HG03039 (cell line): ENCODE data around the gene OTOP2.

Source experiments
- ATAC-seq: cut with Tn5 transposase; IDR thresholded peaks from one replicate; pipeline ENCODE4 v1.9.1; 2021; ENCODE audit warnings: mild to moderate bottlenecking, moderate library complexity; ENCODE audit not compliant: unreplicated experiment

The OTOP2 gene

DNA sequence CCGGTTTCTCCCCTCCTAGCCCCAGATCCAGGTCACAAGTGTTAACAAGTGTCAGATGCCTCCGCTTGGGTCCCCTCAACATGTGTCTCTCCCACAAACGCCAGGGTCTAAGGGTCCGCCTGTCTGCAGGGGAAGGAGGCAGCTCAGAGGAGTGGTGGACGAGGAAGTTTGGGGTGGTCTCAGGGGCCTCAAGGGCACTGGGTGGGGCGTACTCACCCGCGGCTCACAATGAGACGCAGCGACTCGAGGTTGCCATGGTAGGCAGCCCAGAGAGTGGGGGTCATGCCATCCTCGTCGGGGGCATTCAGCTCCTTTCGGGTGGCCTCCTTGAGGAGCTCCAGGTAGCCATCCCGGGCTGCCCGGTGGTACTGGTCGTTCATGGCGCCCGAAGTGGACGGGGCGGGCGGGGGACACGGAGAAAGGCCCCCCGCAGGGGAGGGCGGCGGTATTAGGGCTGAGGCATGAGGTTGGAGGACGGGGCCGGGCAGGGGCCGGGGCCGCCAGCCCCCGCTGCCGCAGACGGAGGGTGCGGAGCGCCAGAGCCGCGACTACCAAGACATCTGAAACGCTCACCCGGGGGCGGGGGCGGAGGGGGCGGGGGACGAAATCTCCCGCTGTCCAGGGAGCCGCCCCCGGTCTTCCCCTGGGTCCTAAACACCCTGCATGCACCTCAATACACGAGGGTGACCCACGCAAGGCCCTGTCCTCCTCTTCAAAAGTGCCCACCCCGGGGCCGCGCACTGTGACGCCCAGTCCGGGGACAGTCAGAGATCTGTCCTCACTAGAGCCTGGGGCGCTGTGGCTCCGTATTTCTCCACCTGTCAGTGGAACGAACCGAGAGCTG is 1.2 kb upstream of the OTOP2 start, which contains the start of gene USH1G:
Gene USH1G (minus strand): TSS at position 562 of the 844 bp plus-strand sequence. CDS start 182 bp downstream, at position 380.
- ATAC-seq: no peak

DNA sequence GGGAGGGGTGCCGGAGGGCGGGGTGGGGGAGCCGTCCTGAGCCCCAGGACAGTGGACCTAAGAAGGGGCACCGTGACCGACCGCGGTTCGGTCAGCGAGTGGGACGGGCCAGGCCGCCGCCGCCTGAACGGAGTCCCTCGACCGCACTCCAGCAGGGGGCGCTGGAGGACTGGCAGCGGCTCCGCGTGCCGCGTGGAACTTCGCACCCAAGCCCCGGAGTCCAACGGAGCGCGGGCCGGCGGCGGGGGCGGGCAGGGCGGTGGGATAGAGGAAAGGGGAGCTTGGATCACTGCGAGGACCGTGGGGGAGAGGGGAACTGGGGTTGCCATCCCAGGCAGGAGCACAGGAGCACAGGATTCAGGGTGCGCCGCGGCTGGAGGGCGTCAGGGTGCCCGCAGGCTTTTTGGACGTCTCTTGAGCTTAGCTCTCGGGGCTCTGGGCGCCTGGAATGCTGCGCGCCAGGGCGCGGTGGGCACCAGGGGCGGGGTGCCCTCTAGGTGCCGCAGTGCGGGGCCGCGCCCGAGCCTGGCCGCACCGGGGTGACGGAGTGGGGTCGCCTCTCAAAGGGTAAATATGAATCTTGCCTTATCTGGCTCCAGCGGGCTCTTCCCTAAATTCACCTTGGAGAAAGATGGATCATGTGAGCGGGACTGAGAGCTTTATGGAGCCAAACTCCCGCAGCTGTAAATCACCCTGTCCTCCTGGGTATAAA is 379 bp upstream of the OTOP2 start:
- ATAC-seq: no peak

DNA sequence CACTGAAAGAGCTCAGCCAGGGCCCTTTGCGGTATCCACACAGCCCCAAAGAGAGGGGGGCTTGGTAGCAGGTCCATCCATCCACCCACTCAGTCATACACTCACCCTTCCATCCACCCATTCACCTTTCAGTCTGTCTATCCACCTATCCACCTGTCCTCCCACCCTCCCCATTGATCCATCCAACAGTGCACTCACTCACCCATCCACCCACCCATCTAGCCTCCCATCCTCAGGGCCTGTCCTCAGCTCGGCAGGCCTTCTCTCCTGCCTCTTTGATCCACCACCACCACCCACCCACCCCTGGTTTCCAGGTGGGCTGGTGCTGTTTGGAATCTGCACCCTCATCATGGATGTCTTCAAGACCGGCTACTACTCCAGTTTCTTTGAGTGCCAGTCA is 1.2 kb downstream of the OTOP2 start:
- ATAC-seq: no peak

GRCh38 chr17:74928786-74929185 is 4.7 kb downstream of the OTOP2 start:
- ATAC-seq: no peak

GRCh38 chr17:74930535-74931036 is 6.5 kb downstream of the OTOP2 start:
- no peak for ATAC-seq

GRCh38 chr17:74935048-74935447 is 11.0 kb downstream of the OTOP2 start:
- no peak for ATAC-seq

- ATAC-seq: no peak
These were observed 11.8 kb downstream of the OTOP2 start, which contains the start of gene OTOP3 for GRCh38 chr17:74935585-74936469. OTOP3 (plus strand) TSS chr17:74935898; CDS start chr17:74935922, 24 bp downstream.

DNA sequence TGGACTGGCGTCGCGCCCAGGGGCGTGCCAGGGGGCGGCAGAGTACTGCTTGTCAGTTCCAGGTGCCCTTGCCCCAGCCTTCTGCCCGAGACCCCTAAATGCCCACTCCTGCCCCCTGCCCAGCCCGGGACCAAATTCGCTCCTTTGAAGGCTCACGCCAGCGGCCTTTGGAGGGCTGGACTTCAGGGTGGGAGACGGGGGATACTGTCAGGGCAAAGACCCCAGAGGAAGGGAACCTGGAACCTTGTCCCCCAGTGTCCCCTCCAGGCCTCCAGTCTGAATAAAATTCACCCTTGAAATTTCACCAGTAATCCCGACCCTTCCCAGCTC is 12.4 kb downstream of the OTOP2 start:
- ATAC-seq: no peak

DNA sequence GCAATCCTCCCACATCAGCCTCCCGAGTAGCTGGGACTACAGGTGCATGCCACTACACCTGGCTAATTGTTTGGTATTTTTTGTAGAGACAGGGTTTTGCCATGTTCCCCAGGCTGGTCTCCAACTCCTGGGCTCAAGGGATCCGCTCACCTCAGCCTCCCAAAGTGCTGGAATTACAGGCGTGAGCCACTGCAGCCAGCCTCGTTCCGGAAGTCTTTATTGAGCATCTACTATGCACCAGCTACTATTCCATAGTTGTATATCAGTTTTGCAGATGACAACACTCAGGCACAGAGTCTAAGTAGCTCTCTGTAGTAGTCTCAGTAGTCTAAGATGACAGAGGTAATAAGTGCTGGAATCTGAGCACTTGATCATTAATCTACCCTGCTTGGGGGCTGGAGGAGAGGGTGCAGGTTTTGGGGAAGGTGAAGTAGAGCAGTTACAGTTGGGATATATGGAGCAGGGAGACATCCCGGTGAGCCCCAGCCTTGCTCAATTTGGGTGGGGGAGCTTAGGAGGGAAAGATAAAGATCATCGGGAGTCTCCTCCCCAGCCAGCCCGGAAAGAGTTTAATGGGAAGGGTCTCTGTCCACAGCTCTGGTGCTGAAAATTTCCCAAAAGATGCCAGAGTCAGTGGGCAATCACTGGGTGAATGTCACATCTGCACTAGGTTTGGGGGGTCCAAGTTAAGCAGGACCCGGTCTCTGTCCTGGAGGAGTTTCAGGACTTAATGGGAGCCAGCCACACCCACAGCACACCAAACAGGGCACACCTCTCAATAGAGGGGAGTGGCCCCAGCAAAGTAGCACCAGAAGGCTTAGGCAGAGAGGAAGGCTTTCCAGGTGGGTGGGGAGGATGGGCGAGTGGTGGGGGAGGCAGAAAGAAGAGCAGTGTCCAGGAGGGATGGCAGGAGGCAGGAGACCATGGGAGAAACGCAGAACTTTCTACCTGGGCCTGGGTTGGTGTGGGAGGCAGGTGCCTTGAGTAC is 13.3 kb downstream of the OTOP2 start:
- ATAC-seq: no peak

DNA sequence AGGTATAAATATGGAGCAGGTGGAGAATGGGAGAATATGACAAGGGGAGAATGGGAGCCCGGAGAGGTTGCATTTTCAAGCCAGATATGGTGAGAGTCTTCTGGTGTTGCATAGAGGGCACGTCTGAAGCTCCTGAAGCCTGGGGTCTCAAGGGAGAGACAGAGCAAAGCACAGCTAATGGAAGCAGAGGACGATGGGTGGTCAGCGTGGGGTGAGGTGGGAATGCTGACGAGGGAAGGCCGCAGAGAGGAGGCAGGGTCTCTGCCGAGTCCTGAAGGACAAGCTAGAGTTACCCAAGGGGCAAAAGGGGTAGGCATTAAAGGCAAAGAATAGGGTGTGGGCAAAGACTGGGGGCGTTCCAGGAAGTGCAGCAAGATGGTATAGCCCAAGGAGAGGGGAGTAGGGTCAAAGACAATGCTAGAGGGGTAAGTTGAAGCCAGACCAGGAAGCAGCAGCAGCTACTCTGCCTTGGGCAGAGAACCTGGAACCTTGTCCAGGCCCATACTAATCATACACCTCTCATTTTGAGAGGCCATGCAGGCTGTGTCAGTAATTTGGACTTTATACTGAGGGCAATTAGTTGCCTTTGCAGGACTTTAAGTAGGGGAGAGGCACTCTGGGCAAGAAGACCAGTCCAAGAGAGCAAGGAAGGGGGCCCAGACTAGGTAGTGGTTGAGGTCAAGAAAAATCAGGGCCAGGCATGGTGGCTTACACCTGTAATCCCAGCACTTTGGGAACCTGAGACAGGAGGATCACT is 14.3 kb downstream of the OTOP2 start:
- no peak for ATAC-seq

DNA sequence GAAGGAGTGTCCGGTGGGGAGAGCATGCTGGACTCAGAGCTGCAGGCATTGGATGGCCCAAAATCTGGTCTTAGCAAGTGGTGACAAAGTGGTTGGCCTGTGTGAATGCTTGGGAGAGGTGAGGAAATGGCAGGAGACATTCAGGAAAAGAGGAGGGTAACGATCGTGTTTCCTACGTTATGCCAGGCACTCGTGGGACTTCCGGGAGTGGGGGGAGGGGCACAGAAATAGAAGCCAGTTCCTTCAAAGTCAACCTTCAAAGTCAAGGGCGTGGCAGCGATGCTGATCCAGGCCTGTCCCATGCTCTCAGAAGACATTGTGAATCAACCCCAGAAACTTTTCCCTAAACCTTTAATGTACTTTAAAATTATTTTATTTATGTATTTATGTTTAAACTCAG is 15.5 kb downstream of the OTOP2 start:
- no peak for ATAC-seq

DNA sequence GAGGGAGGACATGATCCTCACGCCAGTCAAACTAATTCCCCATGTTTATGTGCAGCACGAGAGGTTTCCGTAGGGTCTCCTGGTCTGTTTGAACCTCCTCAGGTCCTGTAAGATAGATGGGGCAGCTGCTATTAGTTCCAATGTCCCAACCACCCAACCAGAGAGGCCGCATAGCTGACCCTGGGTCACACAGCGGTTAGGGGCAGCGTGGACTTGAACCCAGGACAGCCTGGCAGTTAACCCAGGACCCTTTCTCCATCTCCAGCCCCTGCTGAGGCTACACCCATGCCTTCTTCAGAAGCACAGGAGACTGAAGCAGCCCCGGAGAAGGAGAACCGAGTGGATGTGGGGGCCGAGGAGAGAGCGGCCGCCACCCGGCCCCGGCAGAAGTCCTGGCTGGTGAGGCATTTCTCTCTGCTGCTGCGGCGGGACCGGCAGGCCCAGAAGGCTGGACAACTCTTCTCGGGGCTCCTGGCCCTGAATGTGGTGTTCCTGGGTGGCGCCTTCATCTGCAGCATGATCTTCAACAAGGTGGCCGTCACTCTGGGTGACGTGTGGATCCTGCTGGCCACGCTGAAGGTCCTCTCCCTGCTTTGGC is 17.2 kb downstream of the OTOP2 start:
- ATAC-seq: no peak

DNA sequence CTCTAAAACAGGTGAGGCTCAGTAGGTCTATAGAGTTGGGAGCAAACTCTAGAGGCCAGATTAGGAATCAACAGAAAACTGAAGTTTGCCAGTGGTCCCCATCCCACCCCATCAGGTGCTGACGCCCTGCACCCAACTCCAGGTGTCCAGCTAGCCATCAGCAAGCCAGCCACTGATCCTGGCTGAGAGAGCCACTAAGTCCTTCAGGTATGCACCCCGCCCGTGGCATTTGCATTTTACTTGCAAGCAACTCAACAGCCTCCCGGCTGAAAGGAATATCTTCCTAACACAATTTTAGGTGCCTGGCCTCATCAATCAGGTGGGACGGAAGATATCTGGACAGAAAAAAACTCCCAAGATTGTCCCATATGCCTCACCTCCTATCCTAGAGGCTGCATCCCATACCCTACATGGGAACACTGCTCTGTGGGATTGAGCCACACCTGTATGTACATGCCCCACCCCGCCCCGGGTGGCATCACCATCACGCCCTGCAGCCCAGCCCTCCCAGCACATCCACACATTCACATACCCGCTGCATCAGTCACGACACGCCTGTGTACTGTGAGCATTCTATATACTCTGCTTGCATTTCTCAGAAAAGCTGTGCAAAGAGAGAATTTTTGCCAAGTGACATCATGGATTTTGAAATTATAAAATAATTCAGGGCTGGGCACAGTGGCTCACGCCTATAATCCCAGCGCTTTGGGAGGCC is 19.9 kb downstream of the OTOP2 start:
- ATAC-seq: no peak

GRCh38 chr17:74945543-74945942 is 21.5 kb downstream of the OTOP2 start:
- no peak for ATAC-seq

DNA sequence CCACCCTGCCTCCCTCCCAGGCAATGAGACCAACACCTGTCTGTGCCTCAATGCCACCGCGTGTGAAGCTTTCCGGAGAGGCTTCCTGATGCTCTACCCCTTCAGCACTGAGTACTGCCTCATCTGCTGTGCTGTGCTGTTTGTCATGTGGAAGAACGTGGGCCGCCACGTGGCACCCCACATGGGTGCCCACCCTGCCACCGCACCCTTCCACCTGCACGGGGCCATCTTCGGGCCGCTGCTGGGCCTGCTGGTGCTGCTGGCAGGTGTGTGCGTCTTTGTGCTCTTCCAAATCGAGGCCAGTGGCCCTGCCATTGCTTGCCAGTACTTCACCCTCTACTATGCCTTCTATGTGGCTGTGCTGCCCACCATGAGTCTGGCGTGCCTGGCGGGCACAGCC is 22.6 kb downstream of the OTOP2 start:
- no peak for ATAC-seq

DNA sequence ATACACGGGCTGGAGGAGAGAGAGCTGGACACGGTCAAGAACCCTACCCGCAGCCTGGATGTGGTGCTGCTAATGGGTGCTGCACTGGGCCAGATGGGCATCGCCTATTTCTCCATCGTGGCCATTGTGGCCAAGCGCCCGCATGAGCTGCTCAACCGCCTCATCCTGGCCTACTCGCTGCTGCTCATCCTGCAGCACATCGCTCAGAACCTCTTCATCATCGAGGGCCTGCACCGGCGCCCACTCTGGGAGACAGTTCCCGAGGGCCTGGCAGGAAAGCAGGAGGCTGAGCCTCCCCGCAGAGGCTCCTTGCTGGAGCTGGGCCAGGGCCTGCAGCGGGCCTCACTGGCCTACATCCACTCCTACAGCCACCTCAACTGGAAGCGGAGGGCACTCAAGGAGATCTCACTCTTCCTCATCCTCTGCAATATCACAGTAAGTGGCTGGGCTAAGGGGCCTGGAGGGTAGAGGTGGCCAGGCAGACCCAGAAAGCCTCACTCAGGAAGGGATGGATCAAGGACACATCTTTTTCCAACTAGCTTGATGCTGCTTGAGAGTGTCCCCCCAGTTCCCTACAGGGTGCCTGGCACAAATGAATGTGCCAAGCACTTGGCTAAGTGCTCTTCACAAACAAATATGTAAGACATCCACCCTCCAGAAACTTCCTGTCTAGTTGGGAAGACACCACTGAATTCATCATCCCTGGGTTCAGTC is 23.1 kb downstream of the OTOP2 start:
- no peak for ATAC-seq

GRCh38 chr17:74949455-74950115 is 25.5 kb downstream of the OTOP2 start:
- ATAC-seq: no peak
